ENCODE data around the gene ELMO3.

DNA sequence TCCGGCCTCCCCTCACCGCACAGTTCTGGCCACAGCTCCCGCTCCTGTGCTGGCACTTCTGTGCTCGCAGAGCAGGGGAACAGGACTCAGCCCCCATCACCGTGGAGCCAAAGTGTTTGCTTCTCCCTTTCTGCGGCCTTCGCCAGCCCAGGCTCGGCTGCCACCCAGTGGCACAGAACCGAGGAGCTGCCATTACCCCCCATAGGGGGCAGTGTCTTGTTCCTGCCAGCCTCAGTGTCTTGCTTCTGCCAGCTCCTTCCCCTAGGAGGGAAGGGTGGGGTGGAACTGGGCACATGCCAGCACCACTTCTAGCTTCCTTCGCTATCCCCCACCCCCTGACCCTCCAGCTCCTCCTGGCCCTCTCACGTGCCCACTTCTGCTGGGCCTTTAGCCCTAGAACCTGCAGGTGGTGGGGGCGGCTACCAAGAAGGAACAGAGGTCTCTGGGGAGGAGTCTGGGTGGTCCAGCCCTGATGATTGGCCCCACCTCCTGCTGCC lies 645 bp upstream of the ELMO3 start:
- TF ChIP-seq POLR2A (IDR thresholded peaks at IDR 0.05) = no peak
- TF ChIP-seq, protein P1, sequence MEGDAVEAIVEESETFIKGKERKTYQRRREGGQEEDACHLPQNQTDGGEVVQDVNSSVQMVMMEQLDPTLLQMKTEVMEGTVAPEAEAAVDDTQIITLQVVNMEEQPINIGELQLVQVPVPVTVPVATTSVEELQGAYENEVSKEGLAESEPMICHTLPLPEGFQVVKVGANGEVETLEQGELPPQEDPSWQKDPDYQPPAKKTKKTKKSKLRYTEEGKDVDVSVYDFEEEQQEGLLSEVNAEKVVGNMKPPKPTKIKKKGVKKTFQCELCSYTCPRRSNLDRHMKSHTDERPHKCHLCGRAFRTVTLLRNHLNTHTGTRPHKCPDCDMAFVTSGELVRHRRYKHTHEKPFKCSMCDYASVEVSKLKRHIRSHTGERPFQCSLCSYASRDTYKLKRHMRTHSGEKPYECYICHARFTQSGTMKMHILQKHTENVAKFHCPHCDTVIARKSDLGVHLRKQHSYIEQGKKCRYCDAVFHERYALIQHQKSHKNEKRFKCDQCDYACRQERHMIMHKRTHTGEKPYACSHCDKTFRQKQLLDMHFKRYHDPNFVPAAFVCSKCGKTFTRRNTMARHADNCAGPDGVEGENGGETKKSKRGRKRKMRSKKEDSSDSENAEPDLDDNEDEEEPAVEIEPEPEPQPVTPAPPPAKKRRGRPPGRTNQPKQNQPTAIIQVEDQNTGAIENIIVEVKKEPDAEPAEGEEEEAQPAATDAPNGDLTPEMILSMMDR (IDR thresholded peaks at IDR 0.05) = peak; percentile 13 to 46 (median 32)
